Chondrocyte (in vitro differentiated cells): ENCODE measurements around the gene NRP1. TPM values are rescaled to one million over a fixed set of nuclear protein-coding genes. Genes with fewer than 3 reads are reported as not detected.
A peak's percentile ranks its signal among the peaks of the same experiment; 100 is the strongest.
"Not testable (repeated sequence)": the region's sequence is repeated elsewhere in the genome, so short reads cannot be mapped to it uniquely, and the experiment has no call there.

Experiments used
- DNase-seq: peaks from one replicate; pipeline ENCODE4 v3.0.0; 2021; ENCODE audit warnings: mixed read lengths, low spot score
- H3K27ac Mint-ChIP-seq: one replicate; pipeline ENCODE4 v1.8.0; 2021; ENCODE audit warnings: mild to moderate bottlenecking, moderate library complexity, mixed read lengths; ENCODE audit not compliant: unreplicated experiment
- H3K27me3 Mint-ChIP-seq: 2 replicates; pipeline ENCODE4 v1.8.0; 2021; ENCODE audit warnings: low read depth, mixed read lengths
- H3K36me3 Mint-ChIP-seq: 2 replicates; pipeline ENCODE4 v1.8.0; 2021; ENCODE audit warnings: low read depth, mixed read lengths
- H3K4me1 Mint-ChIP-seq: 2 replicates; pipeline ENCODE4 v1.8.0; 2021; ENCODE audit warnings: low read depth, mild to moderate bottlenecking, mixed read lengths
- H3K4me3 Mint-ChIP-seq: one replicate; pipeline ENCODE4 v1.8.0; 2021; ENCODE audit warnings: mild to moderate bottlenecking, moderate library complexity, mixed read lengths; ENCODE audit not compliant: unreplicated experiment
- H3K9me3 Mint-ChIP-seq: 2 replicates; pipeline ENCODE4 v1.8.0; 2021; ENCODE audit warnings: low read depth, mixed read lengths
- total RNA-seq: library from RNA; stranded (reverse); gene quantifications from 3 replicates; pipeline ENCODE4 v1.2.1, GENCODE V29; 2021
- TF ChIP-seq, protein P1 (sequence below): fragments of 200-600 bp; sonication (generic); IDR thresholded peaks from 2 replicates; pipeline ENCODE4 v1.5.0; 2021; ENCODE audit warnings: antibody characterized with exemption, mild to moderate bottlenecking, moderate library complexity

The NRP1 gene
- total RNA-seq, 1 donor from 2014 or later, result 122 TPM

DNA sequence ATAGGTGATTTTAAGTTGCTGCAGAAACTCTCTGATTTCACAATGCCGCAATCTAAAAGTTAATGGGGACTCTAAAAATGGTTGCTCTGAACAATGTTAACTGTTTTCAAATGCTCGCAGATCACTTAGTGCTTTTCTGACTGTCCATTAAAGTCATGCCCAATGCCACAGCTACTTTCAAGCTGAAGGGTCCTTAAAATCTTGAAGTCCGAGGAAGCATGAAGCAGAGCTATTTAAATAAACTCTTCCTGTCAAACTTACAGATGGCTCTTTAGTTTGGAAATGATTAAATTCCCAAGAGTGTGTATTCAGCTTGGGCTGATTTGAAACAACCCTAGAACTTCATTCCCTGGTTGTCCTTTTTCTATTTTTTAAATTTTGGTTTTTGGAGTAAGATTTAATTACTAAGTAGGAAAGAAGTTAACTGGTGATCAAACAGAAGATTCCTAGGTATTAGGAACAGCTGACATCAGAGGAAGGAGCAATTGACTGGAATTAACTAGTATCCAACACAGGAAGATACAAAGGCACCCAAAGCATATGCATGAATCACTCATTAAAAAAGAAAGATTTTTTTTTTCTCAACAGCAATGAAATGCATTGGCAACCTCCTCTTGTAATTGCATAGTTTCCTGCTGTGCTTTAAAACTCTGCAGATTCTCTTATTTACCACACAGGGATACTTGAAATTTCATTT is 105.1 kb downstream of the NRP1 start:
- no peak overlapping the region for H3K4me3 Mint-ChIP-seq
- DNase-seq, result no peak
- no peaks in the 10 kb centered on the region for H3K27me3 Mint-ChIP-seq
- peaks cover 25% of the 10 kb centered on the region for H3K36me3 Mint-ChIP-seq
- peak overlapping the region; percentile 61 for H3K27ac Mint-ChIP-seq
- H3K4me1 Mint-ChIP-seq, result peaks cover 41% of the 10 kb centered on the region
- TF ChIP-seq, protein P1, sequence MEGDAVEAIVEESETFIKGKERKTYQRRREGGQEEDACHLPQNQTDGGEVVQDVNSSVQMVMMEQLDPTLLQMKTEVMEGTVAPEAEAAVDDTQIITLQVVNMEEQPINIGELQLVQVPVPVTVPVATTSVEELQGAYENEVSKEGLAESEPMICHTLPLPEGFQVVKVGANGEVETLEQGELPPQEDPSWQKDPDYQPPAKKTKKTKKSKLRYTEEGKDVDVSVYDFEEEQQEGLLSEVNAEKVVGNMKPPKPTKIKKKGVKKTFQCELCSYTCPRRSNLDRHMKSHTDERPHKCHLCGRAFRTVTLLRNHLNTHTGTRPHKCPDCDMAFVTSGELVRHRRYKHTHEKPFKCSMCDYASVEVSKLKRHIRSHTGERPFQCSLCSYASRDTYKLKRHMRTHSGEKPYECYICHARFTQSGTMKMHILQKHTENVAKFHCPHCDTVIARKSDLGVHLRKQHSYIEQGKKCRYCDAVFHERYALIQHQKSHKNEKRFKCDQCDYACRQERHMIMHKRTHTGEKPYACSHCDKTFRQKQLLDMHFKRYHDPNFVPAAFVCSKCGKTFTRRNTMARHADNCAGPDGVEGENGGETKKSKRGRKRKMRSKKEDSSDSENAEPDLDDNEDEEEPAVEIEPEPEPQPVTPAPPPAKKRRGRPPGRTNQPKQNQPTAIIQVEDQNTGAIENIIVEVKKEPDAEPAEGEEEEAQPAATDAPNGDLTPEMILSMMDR, result no peak
- no peaks in the 10 kb centered on the region for H3K9me3 Mint-ChIP-seq

DNA sequence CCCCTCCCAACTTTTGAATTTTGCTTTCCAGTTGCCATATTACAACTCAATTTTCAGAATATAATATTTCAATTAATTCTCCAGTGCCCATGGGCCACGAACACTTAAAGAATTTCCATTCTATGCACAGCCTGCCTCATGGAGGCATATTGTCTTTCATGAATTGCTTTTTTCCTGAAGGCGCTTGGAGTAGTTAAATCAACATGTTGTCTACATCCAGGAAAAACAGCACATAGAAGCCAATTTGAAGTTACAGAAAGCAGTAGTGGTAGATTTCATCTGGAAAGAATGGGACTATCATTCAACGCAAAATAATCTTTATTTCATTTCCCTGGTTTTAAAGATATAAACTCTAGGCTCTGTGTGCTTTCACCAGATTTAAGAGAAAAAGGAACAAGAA is 106.0 kb downstream of the NRP1 start:
- H3K9me3 Mint-ChIP-seq, result no peaks in the 10 kb centered on the region
- H3K4me3 Mint-ChIP-seq, result no peak overlapping the region
- H3K27ac Mint-ChIP-seq, result no peak overlapping the region
- H3K4me1 Mint-ChIP-seq, result peaks cover 35% of the 10 kb centered on the region
- DNase-seq, result no peak
- TF ChIP-seq, protein P1, result no peak
- H3K27me3 Mint-ChIP-seq, result no peaks in the 10 kb centered on the region
- H3K36me3 Mint-ChIP-seq, result peaks cover 31% of the 10 kb centered on the region

DNA sequence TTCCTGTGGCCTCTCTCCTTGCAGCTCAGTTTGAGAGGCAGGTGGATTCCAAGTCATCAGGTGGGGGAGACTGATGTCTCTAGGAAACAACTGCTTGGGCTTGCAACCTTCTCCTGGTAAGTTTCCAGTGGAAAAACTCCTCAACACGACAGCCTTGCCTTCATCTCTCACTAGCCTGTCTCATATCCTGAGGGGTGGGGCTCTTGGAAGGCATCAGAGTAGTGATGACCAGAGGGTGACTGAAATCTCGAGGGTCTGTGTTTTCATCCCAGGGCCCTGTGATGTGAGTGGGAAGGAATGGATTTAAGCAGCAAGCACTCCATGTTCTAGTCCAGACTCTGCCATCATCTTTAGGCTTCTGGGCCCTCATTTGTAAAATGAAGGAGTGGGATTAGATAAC is 107.0 kb downstream of the NRP1 start:
- Mint-ChIP-seq H3K27me3 (no peaks in the 10 kb centered on the region), H3K4me3 (no peak overlapping the region), H3K27ac (no peak overlapping the region), H3K4me1 (peaks cover 28% of the 10 kb centered on the region), H3K9me3 (no peaks in the 10 kb centered on the region), H3K36me3 (peaks cover 33% of the 10 kb centered on the region)
- TF ChIP-seq, protein P1, result no peak
- no peak for DNase-seq

DNA sequence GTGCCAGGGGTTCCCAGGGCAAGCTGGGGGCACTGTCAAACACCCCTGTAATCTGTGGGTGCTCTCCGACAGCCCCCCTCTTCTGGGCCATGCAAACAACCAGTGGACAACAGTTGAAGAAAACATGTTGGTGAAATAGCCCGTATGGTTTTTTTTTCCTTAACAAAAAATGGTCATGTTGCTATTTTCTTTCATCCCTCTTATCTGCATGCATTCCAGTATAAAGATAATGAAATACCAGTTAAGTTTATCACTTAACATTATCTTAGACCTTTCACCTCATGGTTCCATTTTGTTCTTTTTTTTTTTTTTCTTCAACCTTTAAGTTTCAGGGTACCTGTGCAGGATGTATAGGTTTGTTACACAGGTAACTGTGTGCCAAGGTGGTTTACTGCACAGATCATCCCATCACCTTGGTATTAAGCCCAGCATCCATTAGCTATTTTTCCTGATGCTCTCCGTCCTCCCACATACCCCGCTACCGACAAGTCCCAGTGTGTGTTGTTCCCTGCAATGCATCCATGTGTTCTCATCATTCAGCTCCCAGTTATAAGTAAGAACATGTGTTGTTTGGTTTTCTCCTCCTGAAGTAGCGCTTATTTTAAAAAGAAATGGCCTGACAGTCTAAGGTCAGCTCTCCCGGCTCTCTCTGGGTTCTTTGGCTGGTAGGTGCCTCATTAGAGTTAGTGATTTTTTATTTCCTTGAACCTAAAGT is 110.1 kb downstream of the NRP1 start:
- H3K27ac Mint-ChIP-seq, result no peak overlapping the region
- no peaks in the 10 kb centered on the region for H3K9me3 Mint-ChIP-seq
- peaks cover 39% of the 10 kb centered on the region for H3K36me3 Mint-ChIP-seq
- H3K27me3 Mint-ChIP-seq, result no peaks in the 10 kb centered on the region
- TF ChIP-seq, protein P1, result no peak
- no peak for DNase-seq
- peaks cover 14% of the 10 kb centered on the region for H3K4me1 Mint-ChIP-seq
- no peak overlapping the region for H3K4me3 Mint-ChIP-seq

DNA sequence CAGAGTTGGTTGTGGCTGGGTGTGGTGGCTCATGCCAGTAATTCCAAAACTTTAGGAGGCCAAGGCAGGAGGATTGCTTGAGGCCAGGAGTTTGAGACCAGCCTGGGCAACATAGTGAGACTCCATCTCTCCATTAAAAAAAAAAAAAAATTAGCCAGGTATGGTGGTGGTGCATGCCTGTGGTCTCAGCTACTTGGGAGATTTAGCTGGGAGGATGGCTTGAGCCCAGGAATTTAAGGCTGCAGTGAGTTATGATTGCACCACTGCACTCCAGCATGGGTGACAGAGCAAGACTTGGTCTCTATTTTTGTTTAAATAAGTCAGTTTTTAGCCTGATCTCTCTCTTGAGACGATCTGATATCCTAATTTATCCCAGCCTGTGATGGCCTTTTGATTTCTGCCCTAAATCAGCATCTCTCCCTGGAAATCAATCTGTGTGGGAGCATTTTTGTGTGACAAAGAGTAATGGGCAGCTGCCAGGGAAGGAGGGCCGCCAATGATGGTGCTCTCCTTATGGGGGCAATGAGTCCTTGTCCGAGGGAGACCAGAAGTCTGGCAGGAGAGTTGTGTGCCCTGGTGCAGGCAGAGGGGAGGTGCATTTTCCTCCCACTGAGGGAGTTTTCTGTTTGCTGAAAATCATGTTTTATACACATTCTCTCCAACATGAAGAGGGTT is 111.0 kb downstream of the NRP1 start:
- TF ChIP-seq, protein P1, result no peak
- no peaks in the 10 kb centered on the region for H3K27me3 Mint-ChIP-seq
- H3K27ac Mint-ChIP-seq, result peak overlapping the region; percentile 18
- no peak overlapping the region for H3K4me3 Mint-ChIP-seq
- H3K9me3 Mint-ChIP-seq, result no peaks in the 10 kb centered on the region
- peaks cover 7% of the 10 kb centered on the region for H3K4me1 Mint-ChIP-seq
- H3K36me3 Mint-ChIP-seq, result peaks cover 40% of the 10 kb centered on the region
- DNase-seq, result no peak

DNA sequence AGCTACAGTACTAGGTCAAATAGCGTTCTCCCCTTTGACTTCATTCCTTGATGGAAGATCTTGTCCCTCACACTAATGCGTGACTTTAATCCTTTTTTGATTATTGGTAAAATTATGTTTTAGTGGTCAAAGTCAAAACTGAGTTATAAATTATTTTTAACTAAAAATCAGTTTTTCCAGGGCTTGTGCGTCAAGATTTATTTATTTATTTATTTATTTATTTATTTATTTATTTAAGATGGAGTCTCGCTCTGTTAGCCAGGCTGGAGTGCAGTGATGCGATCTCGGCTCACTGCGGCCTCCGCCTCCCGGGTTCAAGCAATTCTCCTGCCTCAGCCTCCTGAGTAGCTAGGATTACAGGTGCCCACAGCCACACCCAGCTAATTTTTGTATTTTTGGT is 112.2 kb downstream of the NRP1 start:
- not testable (repeated sequence) for H3K4me3 Mint-ChIP-seq
- peaks cover 42% of the 10 kb centered on the region for H3K36me3 Mint-ChIP-seq

More for the DNA sequence above, 112.2 kb downstream of the NRP1 start:
- DNase-seq, H3K27ac Mint-ChIP-seq, H3K9me3 Mint-ChIP-seq, H3K27me3 Mint-ChIP-seq: not testable (repeated sequence)
- peaks cover 13% of the 10 kb centered on the region for H3K4me1 Mint-ChIP-seq
